Endometrium (tissue), 2 donors: Measurements from ENCODE around the gene NAT10.
"Not testable (repeated sequence)": the region's sequence is repeated elsewhere in the genome, so short reads cannot be mapped to it uniquely, and the experiment has no call there.

Experiments used
- FAIRE-seq: peaks from 2 replicates; lab custom pipeline; 2012; peaks lifted over from hg19 to GRCh38; lab: Jason Lieb, UNC
- donor health status: control.
- donor health status: control.

NAT10 gene

GRCh38 chr11:34105079-34105956 is at the start of gene NAT10:
NAT10 (plus strand) TSS chr11:34105629; CDS start chr11:34108226, 2,597 bp downstream.
- peak; percentile 35 for FAIRE-seq

GRCh38 chr11:34056672-34057071 is 48.8 kb upstream of the NAT10 start:
- no peak for FAIRE-seq

- FAIRE-seq: no peak
Measured at GRCh38 chr11:34063061-34063795, 42.2 kb upstream of the NAT10 start.

GRCh38 chr11:34064291-34064690 is 41.1 kb upstream of the NAT10 start:
- no peak for FAIRE-seq

GRCh38 chr11:34065505-34066203 is 39.8 kb upstream of the NAT10 start:
- no peak for FAIRE-seq

GRCh38 chr11:34066766-34067165 is 38.7 kb upstream of the NAT10 start:
- not testable (repeated sequence) for FAIRE-seq

GRCh38 chr11:34067383-34068065 is 37.9 kb upstream of the NAT10 start:
- FAIRE-seq: no peak

- FAIRE-seq: no peak
Measured at GRCh38 chr11:34068111-34068510, 37.3 kb upstream of the NAT10 start.

- FAIRE-seq: not testable (repeated sequence)
Measured at GRCh38 chr11:34071306-34071705, 34.1 kb upstream of the NAT10 start.

- no peak for FAIRE-seq
Measured at GRCh38 chr11:34072041-34072440, 33.4 kb upstream of the NAT10 start.

- no peak for FAIRE-seq
Measured at GRCh38 chr11:34072832-34073231, 32.6 kb upstream of the NAT10 start.

GRCh38 chr11:34074391-34074790 is 31.0 kb upstream of the NAT10 start:
- no peak for FAIRE-seq

- FAIRE-seq: no peak
Measured at GRCh38 chr11:34075178-34075820, 30.1 kb upstream of the NAT10 start.

GRCh38 chr11:34080609-34081008 is 24.8 kb upstream of the NAT10 start:
- FAIRE-seq: no peak

GRCh38 chr11:34084637-34085036 is 20.8 kb upstream of the NAT10 start:
- no peak for FAIRE-seq

- no peak for FAIRE-seq
Measured at GRCh38 chr11:34086554-34087283, 18.7 kb upstream of the NAT10 start.

- FAIRE-seq: no peak
Measured at GRCh38 chr11:34091825-34092224, 13.6 kb upstream of the NAT10 start.

- FAIRE-seq: not testable (repeated sequence)
Measured at GRCh38 chr11:34094900-34095299, 10.5 kb upstream of the NAT10 start.

- FAIRE-seq: no peak
Measured at GRCh38 chr11:34098813-34099212, 6.6 kb upstream of the NAT10 start.

GRCh38 chr11:34104680-34105078 is 750 bp upstream of the NAT10 start:
- FAIRE-seq: no peak
